Psoas muscle (tissue), 8 donors: Measurements from ENCODE around the gene ZFYVE19. TPM values are rescaled to one million over a fixed set of nuclear protein-coding genes. Genes with fewer than 3 reads are reported as not detected.
A peak's percentile ranks its signal among the peaks of the same experiment; 100 is the strongest.

Experiments
- ATAC-seq, 4 donors: fragments of 200-7000 bp; cut with Tn5 transposase; one replicate each; pipeline ENCODE4 v1.9.1; 2020; ENCODE audit warnings: moderate library complexity in 3 of 4, mild to moderate bottlenecking in 2 of 4
- DNase-seq, 2 donors: peaks; one replicate each; pipeline ENCODE4 v3.0.0-alpha.2; 2020
- H3K27ac ChIP-seq: fragments of 200-600 bp; one replicate; pipeline ENCODE4 v1.8.0; 2022
- H3K27me3 ChIP-seq, 3 donors: fragments of 200-600 bp in 1 of 3; one replicate each; pipeline versions ENCODE4 v1.6.1 to v1.8.0; 2013 to 2022; ENCODE audit warnings: low read length in 2 of 3, mild to moderate bottlenecking in 2 of 3, moderate library complexity in 1 of 3; ENCODE audit not compliant: insufficient read depth in 3 of 3
- H3K36me3 ChIP-seq, 2 donors: fragments of 200-600 bp in 1 of 2; one replicate each; pipeline versions ENCODE4 v1.6.1 to v1.8.0; 2013 to 2022; ENCODE audit warnings: low read depth in 1 of 2, mild to moderate bottlenecking in 1 of 2, moderate library complexity in 1 of 2; ENCODE audit not compliant: insufficient read depth in 1 of 2
- H3K4me1 ChIP-seq: fragments of 200-600 bp; one replicate; pipeline ENCODE4 v1.8.0; 2022
- H3K4me3 ChIP-seq: fragments of 200-600 bp; one replicate; pipeline ENCODE4 v1.8.0; 2022; ENCODE audit warnings: mild to moderate bottlenecking
- H3K9me3 ChIP-seq: fragments of 200-600 bp; one replicate; pipeline ENCODE4 v1.8.0; 2022
- WGBS, 3 donors: extraction: QIAGEN DNeasy Blood & Tissue Kit; methylation state at CpG; one replicate each; pipeline versions ENCODE4 v1.1.6 to v1.1.7; 2013; 5-methylcytosine and 5-hydroxymethylcytosine counted together
- intact Hi-C, 2 donors: fragments of 100-400 bp; cut with DNase I; formaldehyde crosslinking; loops; one replicate each; pipeline versions ENCODE4 v1.11.0 to v1.14.2; 2022
- polyA plus RNA-seq, 3 donors: library from polyadenylated mRNA; stranded (reverse); fragments of 200-250 nt; gene quantifications; one replicate each; pipeline ENCODE4 v1.2.3, GENCODE V29; 2013
- total RNA-seq, 4 donors: library from RNA; stranded (reverse); fragmentation: NEBNext Ultra II Directional in 2 of 4; extraction: Animal tissue kit (Norgen Biotek cat#: 25700) in 2 of 4; gene quantifications; one replicate each; pipeline versions ENCODE4 v1.2.1 to v1.2.4, GENCODE V29; 2021 to 2023
- TF ChIP-seq, protein P1 (sequence below): fragments of 200-600 bp; IDR thresholded peaks from one replicate; pipeline ENCODE4 v1.8.0; 2022; ENCODE audit warnings: antibody characterized with exemption
- donor health status: healthy with polysubstance abuse.
- donor health status: DM: no; HTN: no; CAD: no; lungs with moderate emphysema.
- donor health status: Bipolar disorder and iron deficiency.
- donor health status: healthy.
- donor health status: DM: yes; HTN: yes; CAD: no.
- donor health status: DM: no; HTN: no; CAD: no.
- donor health status: DM: no; HTN: no; CAD: no.
- donor health status: DM: yes; HTN: yes; CAD: no.

The ZFYVE19 gene
- total and polyA plus RNA-seq, 7 donors: 9.1 to 31.5 (median 12.4) TPM

DNA sequence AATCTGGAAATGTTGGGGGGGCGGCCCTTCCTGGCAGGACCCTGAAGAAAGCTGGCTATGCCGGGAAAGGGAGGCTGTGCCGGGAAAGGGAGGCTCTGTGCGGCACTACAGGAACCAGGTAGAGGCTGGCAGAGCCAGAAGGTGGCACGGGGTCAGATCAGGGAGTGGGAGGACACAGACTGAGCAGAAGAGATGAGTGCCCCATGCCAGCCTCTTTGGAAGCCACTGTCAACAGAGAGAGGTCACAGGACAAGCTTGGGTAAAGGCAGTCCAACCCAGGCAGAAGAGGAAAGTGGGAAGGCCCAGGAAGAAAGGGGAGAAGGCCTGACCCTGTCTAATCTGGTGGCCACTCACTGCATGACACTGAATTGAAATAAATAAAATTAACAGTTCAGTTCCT, 35.6 kb upstream of the ZFYVE19 start:
- TF ChIP-seq, protein P1, sequence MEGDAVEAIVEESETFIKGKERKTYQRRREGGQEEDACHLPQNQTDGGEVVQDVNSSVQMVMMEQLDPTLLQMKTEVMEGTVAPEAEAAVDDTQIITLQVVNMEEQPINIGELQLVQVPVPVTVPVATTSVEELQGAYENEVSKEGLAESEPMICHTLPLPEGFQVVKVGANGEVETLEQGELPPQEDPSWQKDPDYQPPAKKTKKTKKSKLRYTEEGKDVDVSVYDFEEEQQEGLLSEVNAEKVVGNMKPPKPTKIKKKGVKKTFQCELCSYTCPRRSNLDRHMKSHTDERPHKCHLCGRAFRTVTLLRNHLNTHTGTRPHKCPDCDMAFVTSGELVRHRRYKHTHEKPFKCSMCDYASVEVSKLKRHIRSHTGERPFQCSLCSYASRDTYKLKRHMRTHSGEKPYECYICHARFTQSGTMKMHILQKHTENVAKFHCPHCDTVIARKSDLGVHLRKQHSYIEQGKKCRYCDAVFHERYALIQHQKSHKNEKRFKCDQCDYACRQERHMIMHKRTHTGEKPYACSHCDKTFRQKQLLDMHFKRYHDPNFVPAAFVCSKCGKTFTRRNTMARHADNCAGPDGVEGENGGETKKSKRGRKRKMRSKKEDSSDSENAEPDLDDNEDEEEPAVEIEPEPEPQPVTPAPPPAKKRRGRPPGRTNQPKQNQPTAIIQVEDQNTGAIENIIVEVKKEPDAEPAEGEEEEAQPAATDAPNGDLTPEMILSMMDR: no peak
- Histone ChIP-seq H3K9me3 (no peaks in the 10 kb centered on the region), H3K27me3 (no peaks in the 10 kb centered on the region), H3K36me3 (peaks cover 9 to 71% of the 10 kb centered on the region in 2 donors), H3K27ac (no peak overlapping the region), H3K4me3 (no peak overlapping the region), H3K4me1 (no peaks in the 10 kb centered on the region)
- ATAC-seq: no peak
- intact Hi-C loops: no loop called here
- DNase-seq: no peak
- 93 to 98% (median 96%) methylated on average over 5 of the region's 5 CpGs for WGBS, 3 donors

DNA sequence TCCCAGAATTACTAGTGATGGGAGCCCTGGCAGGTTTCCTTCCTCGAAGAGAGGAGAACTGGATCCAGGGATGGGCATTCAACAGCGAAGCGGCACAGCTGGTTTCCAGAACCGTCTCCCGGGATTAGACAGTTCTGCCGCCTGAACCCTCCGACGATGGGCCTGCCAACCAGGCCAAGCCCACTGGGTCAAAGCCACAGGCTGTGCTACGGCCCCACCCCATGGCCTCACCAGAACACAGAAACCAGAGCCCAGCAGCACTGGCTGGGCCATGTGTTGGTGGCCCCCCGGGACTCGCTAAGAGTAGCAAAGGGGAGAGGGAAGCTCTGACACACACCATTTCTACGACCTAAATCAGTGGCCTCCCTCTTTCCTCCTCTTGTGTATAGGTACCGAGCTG, 34.9 kb upstream of the ZFYVE19 start:
- peak in 1 of 2 donors; percentile 61 for DNase-seq
- H3K9me3 ChIP-seq: no peaks in the 10 kb centered on the region
- no peak overlapping the region for H3K4me3 ChIP-seq
- TF ChIP-seq, protein P1: no peak
- no peak overlapping the region for H3K27ac ChIP-seq
- WGBS, 3 donors: 42 to 68% (median 57%) methylated on average over 13 of the region's 13 CpGs
- H3K36me3 ChIP-seq: peaks cover 9 to 79% of the 10 kb centered on the region in 2 donors
- H3K4me1 ChIP-seq: peaks cover 6% of the 10 kb centered on the region
- H3K27me3 ChIP-seq: no peaks in the 10 kb centered on the region
- no peak for ATAC-seq
- intact Hi-C loops: no loop called here

DNA sequence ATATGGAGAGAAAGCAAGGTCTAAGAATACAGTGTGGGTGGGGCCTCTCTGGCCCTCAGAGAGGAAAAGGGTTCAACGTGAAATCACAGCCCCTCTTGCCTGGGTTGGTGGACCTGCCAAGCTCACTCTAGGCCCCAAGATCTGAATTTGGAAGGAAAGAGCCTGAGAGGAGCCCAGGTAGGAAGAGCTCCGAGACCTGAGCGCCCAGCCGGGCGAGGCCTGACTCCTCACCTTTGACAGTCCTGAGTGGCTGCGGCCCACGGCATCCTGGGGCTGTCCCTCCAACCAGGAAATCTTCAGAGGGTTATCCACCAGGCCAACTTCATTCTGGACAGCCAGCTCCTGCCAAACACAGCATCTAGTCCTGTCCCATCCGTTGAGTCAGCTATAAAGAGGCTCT, 33.4 kb upstream of the ZFYVE19 start:
- ATAC-seq (no peak), DNase-seq (no peak)
- Histone ChIP-seq H3K9me3 (no peaks in the 10 kb centered on the region), H3K27me3 (no peaks in the 10 kb centered on the region), H3K27ac (no peak overlapping the region), H3K4me3 (no peak overlapping the region), H3K4me1 (peaks cover 8% of the 10 kb centered on the region), H3K36me3 (peaks cover 10 to 80% of the 10 kb centered on the region in 2 donors)
- intact Hi-C loops: no loop called here
- WGBS, 3 donors: 91 to 94% (median 93%) methylated on average over 8 of the region's 8 CpGs
- TF ChIP-seq, protein P1: no peak

DNA sequence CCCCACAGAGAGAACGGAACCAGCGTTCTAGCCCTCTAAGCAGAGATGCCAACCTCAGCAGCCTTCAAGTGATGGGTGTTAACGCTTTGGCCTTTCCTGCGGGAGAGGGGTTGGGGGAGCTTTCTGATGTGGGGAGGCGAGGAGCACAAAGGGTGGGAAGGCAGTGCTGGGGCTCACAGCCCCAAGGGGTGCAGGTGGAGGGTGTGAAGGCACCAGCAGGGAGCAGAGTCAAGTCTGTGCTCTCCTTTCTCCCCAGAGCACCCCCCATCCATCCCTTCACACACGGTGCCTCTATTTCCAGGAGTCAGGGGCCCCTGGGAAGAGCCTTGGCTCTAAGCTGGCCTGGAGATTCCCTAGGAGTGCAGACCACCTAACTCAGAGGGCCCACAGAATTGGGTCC, 33.0 kb upstream of the ZFYVE19 start:
- H3K4me3 ChIP-seq: no peak overlapping the region
- WGBS, 3 donors: 93 to 96% (median 93%) methylated on average over 6 of the region's 6 CpGs
- TF ChIP-seq, protein P1: no peak
- no peaks in the 10 kb centered on the region for H3K27me3 ChIP-seq
- intact Hi-C loops: no loop called here
- H3K9me3 ChIP-seq: no peaks in the 10 kb centered on the region
- ATAC-seq (no peak), DNase-seq (no peak)
- H3K36me3 ChIP-seq: peaks cover 12 to 84% of the 10 kb centered on the region in 2 donors
- H3K4me1 ChIP-seq: peaks cover 8% of the 10 kb centered on the region
- no peak overlapping the region for H3K27ac ChIP-seq

DNA sequence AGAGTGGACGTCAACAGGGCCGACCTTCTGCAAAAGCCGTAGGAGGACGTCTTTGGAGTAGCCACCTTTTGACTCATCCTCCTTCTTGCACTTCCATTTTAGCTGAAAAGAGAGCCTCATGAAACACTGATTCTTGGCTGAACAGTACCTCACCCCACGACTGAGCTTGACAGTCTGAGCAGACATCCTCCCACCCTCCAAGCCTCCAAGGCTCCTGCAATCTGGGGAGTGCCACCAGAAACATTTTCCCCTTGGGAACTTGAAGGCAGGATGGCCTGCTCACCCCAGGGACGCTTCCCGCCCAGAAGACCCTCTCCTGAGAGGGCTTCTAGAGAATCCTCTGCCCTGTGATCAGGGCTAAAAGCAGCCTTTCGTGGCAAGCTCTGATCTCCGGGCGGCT, 31.9 kb upstream of the ZFYVE19 start:
- Histone ChIP-seq H3K27me3 (no peaks in the 10 kb centered on the region), H3K4me1 (peaks cover 8% of the 10 kb centered on the region), H3K36me3 (peaks cover 15 to 95% of the 10 kb centered on the region in 2 donors), H3K4me3 (no peak overlapping the region), H3K27ac (no peak overlapping the region), H3K9me3 (no peaks in the 10 kb centered on the region)
- no peak for ATAC-seq
- TF ChIP-seq, protein P1: no peak
- DNase-seq: peak in 1 of 2 donors; percentile 19
- intact Hi-C loops: no loop called here
- WGBS, 3 donors: 93 to 96% (median 94%) methylated on average over 10 of the region's 10 CpGs
